MM.1S (cell line): Measurements from ENCODE around the gene FAM81A.

Source experiments
- DNase-seq: peaks from one replicate; pipeline ENCODE4 v3.0.0-alpha.2; 2015
- H2AFZ ChIP-seq: fragments of 300-600 bp; sonication (generic); 2 replicates; pipeline ENCODE4 v1.6.0; 2016; ENCODE audit warnings: antibody characterized with exemption, low read length
- H3F3A ChIP-seq: fragments of 300-600 bp; sonication (generic); 2 replicates; pipeline ENCODE4 v1.6.1; 2016; ENCODE audit warnings: mild to moderate bottlenecking, antibody characterized with exemption, low read length, moderate library complexity, mixed read lengths; ENCODE audit not compliant: insufficient read depth
- H3K27ac ChIP-seq: fragments of 300-600 bp; sonication (generic); 2 replicates; pipeline ENCODE4 v1.5.1; 2016; ENCODE audit warnings: mild to moderate bottlenecking, low read length
- H3K27me3 ChIP-seq: fragments of 300-600 bp; sonication (generic); replicated peaks from 2 replicates; pipeline ENCODE4 v1.6.0; 2016; ENCODE audit warnings: low read length; ENCODE audit not compliant: insufficient read depth
- H3K36me3 ChIP-seq: fragments of 300-600 bp; sonication (generic); replicated peaks from 2 replicates; pipeline ENCODE4 v1.6.1; 2016; ENCODE audit warnings: mild to moderate bottlenecking, low read length, mixed read lengths; ENCODE audit not compliant: insufficient read depth
- H3K4me1 ChIP-seq: fragments of 300-600 bp; sonication (generic); 2 replicates; pipeline ENCODE4 v1.6.1; 2016; ENCODE audit warnings: low read length, mixed read lengths
- H3K4me2 ChIP-seq: fragments of 300-600 bp; sonication (generic); 2 replicates; pipeline ENCODE4 v1.6.0; 2016; ENCODE audit warnings: low read depth, low read length
- H3K4me3 ChIP-seq: fragments of 300-600 bp; sonication (generic); 2 replicates; pipeline ENCODE4 v1.5.1; 2016; ENCODE audit warnings: low read length, mixed read lengths
- H3K79me2 ChIP-seq: fragments of 300-600 bp; sonication (generic); 2 replicates; pipeline ENCODE4 v1.6.1; 2016; ENCODE audit warnings: mixed run types, low read length, mixed read lengths
- H3K9ac ChIP-seq: fragments of 300-600 bp; sonication (generic); 2 replicates; pipeline ENCODE4 v1.6.1; 2016; ENCODE audit warnings: low read length, mixed read lengths
- H3K9me2 ChIP-seq: fragments of 300-600 bp; sonication (generic); replicated peaks from 2 replicates; pipeline ENCODE4 v1.6.1; 2016; ENCODE audit warnings: mild to moderate bottlenecking, low read length, mixed read lengths; ENCODE audit not compliant: insufficient read depth
- H3K9me3 ChIP-seq: fragments of 300-600 bp; sonication (generic); replicated peaks from 2 replicates; pipeline ENCODE4 v1.6.1; 2016; ENCODE audit warnings: mild to moderate bottlenecking, low read length, mixed read lengths; ENCODE audit not compliant: insufficient read depth
- H4K20me1 ChIP-seq: fragments of 300-600 bp; sonication (generic); 2 replicates; pipeline ENCODE4 v1.6.1; 2016; ENCODE audit warnings: mild to moderate bottlenecking, low read length, moderate library complexity, mixed read lengths; ENCODE audit not compliant: insufficient read depth
- CTCF ChIP-seq: fragments of 300-600 bp; sonication (generic); IDR thresholded peaks from 2 replicates; pipeline ENCODE4 v1.5.1; 2016; ENCODE audit warnings: antibody characterized with exemption, low read length, mixed read lengths
- EZH2 ChIP-seq: fragments of 300-600 bp; sonication (generic); optimal IDR thresholded peaks from 2 replicates; pipeline ENCODE3; 2017; ENCODE audit warnings: low read depth, mild to moderate bottlenecking, antibody characterized with exemption, low read length, mixed read lengths
- EZH2phosphoT487 ChIP-seq: fragments of 300-600 bp; sonication (generic); IDR thresholded peaks from 2 replicates; pipeline ENCODE4 v1.6.1; 2018; ENCODE audit warnings: antibody characterized with exemption, low read length

Gene FAM81A

DNA sequence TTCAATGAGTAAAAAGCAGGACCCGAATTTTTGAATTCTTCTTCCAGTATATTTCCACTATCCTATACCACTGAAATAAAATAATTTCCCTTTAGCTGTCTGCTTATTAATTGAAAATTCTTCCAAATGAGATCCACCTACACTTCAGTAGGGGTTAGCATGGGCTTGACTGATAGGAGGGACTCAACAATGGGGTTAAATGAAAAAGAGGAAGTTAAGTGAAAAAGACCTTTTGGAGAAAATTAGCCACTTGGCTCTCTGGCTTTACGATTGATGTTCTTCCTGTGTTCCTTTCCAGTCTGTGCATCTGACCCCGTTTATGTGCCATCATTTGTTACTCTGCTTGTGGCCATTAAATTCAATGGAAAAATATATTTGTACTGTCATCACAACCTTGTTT, 119.6 kb downstream of the FAM81A start:
- H3K27ac ChIP-seq = no peak overlapping the region
- H3K27me3 ChIP-seq = no peaks in the 10 kb centered on the region
- no peaks in the 10 kb centered on the region for H3F3A ChIP-seq
- no peaks in the 10 kb centered on the region for H3K79me2 ChIP-seq
- TF ChIP-seq EZH2 (no peak), EZH2phosphoT487 (no peak), CTCF (no peak)
- H3K36me3 ChIP-seq = no peaks in the 10 kb centered on the region
- no peak for DNase-seq
- H3K4me3 ChIP-seq = no peak overlapping the region
- no peaks in the 10 kb centered on the region for H3K9me2 ChIP-seq
- no peak overlapping the region for H3K4me2 ChIP-seq
- H3K9ac ChIP-seq = no peak overlapping the region
- no peaks in the 10 kb centered on the region for H3K4me1 ChIP-seq
- H3K9me3 ChIP-seq = no peaks in the 10 kb centered on the region
- no peak overlapping the region for H2AFZ ChIP-seq
- no peaks in the 10 kb centered on the region for H4K20me1 ChIP-seq

DNA sequence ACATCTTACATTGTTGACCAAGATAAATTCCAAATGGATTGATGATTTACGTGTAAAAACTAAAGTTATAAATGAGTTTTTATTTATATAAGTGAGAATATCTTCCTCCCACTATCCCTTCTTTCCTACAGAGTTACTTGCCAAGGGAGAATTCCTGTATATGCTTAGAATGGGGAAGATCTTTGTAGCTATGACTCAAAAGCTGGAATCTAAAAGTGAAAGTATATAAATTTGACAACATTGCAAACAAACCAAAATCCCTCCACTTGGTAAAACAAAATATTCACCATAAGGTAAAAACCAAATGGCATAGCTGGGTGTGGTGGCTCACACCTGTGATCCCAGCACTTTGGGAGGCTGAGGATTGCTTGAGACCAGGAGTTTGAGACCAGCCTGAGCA, 120.9 kb downstream of the FAM81A start:
- no peak for DNase-seq
- no peaks in the 10 kb centered on the region for H3K36me3 ChIP-seq
- no peak overlapping the region for H2AFZ ChIP-seq
- TF ChIP-seq EZH2 = no peak
- no peak for TF ChIP-seq CTCF
- no peak for TF ChIP-seq EZH2phosphoT487
- no peak overlapping the region for H3K4me3 ChIP-seq
- H3K9me2 ChIP-seq = no peaks in the 10 kb centered on the region
- H3K4me2 ChIP-seq = no peak overlapping the region
- no peaks in the 10 kb centered on the region for H3K4me1 ChIP-seq
- H3K9ac ChIP-seq = no peak overlapping the region
- H4K20me1 ChIP-seq = no peaks in the 10 kb centered on the region
- no peaks in the 10 kb centered on the region for H3K9me3 ChIP-seq
- H3F3A ChIP-seq = no peaks in the 10 kb centered on the region
- H3K79me2 ChIP-seq = no peaks in the 10 kb centered on the region
- H3K27ac ChIP-seq = no peak overlapping the region
- no peaks in the 10 kb centered on the region for H3K27me3 ChIP-seq

- no peak overlapping the region for H3K27ac ChIP-seq
- H3K27me3 ChIP-seq = no peaks in the 10 kb centered on the region
- H3K9me3 ChIP-seq = no peaks in the 10 kb centered on the region
- H3K9ac ChIP-seq = no peak overlapping the region
- DNase-seq = no peak
- no peaks in the 10 kb centered on the region for H3K4me1 ChIP-seq
- no peaks in the 10 kb centered on the region for H3K36me3 ChIP-seq
- H3K79me2 ChIP-seq = no peaks in the 10 kb centered on the region
- no peaks in the 10 kb centered on the region for H3K9me2 ChIP-seq
- no peaks in the 10 kb centered on the region for H3F3A ChIP-seq
- TF ChIP-seq EZH2phosphoT487 = no peak
- TF ChIP-seq CTCF = no peak
- no peak for TF ChIP-seq EZH2
- no peaks in the 10 kb centered on the region for H4K20me1 ChIP-seq
- H3K4me3 ChIP-seq = no peak overlapping the region
- no peak overlapping the region for H2AFZ ChIP-seq
- H3K4me2 ChIP-seq = no peak overlapping the region
Observed at GRCh38 chr15:59561547-59561946, 123.6 kb downstream of the FAM81A start.
